ENCODE measurements around the gene DHRS2.

DNA sequence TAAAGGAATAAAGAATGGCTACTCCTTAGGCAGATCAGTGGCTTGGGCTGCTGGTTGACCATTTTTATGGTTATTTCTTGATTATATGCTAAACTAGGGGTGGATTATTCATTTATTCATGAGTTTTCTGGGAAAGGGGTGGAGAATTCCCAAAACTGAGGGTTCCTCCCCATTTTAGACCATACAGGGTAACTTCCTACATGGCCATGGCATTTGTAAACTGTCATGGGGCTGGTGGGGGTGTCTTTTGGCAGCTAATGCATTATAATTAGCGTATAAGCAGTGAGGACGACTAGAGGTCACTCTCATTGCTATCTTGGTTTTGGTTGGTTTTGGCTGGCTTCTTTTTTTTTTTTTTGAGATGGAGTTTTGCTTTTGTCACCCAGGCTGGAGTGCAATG is 32.0 kb upstream of the DHRS2 start:
- TF ChIP-seq CTCF (IDR thresholded peaks at IDR 0.05; ENCODE audit: poor library complexity, severe bottlenecking) (no peak), EZH2 (IDR thresholded peaks at IDR 0.05; ENCODE audit: borderline replicate concordance, insufficient read depth, low read length, poor library complexity, severe bottlenecking) (no peak), RAD21 (conservative IDR thresholded peaks at IDR 0.05) (no peak)
